ENCODE results near the gene FOSB. TPM values are rescaled to one million over a fixed set of nuclear protein-coding genes. Genes with fewer than 3 reads are reported as not detected.

The FOSB gene
- total and polyA plus RNA-seq, 9 of the 15 experiments (the other 6 are each of a cell fraction or from before 2014, with no cell fraction given) = 0.11 to 2.7 (median 0.73) TPM

DNA sequence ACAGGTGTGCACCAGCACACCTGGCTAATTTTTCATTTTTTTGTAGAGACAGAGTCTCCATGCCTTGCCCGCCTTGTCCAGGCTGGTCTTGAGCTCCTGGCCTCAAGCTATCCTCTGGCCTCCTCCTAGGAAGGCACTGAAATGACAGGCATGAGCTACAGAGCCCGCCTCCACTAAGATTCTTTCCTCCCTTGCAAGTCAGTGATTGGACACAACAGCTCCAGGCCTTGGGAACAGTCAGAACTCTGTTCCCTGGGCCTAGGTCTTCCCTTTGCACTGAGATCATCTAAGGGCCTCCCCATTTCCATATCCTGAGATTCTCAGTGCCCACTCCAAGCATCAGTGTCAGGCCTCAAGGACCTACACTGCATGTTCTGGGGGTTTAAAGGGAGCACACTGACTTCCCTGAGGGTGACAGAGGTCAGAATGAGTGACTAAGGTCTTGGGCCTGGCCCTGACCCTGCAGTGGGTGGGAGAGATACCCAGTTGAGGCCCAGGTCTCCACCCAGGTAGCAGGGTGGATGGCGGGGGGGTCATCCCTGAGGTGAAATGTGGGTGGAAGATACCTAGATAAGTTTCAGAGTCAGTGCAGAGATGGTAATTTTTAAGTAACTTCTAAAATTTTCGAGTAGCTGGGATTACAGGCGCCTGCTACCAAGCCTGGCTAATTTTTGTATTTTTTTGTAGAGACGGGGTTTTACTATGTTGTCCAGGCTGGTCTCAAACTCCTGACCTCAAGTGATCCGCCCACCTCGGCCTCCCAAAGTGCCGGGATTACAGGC is 26.7 kb upstream of the FOSB start:
- WGBS (ENCODE audit: insufficient coverage, low coverage, missing lambda C conversion rate) = 51% methylated on average over 8 of the region's 9 CpGs
- Histone ChIP-seq H3K9me1 (ENCODE audit: control insufficient read depth, insufficient read depth, low read length) (no peaks in the 10 kb centered on the region), H3K27ac (ENCODE audit: extremely low read depth, low read depth, low read length) (peak overlapping the region; percentile 93), H3K9me3 (replicated peaks; ENCODE audit: control insufficient read depth, insufficient read depth, low read depth, low read length) (no peaks in the 10 kb centered on the region), H3K4me3 (no peak overlapping the region), H3K36me3 (ENCODE audit: control insufficient read depth, insufficient read depth, low read length) (no peaks in the 10 kb centered on the region), H3K9ac (ENCODE audit: insufficient read depth in 1 of 2, low read depth in 2 of 2, low read length in 2 of 2) (peak overlapping the region; percentile 82 to 93; a peak in 3 of 4 replicates), H4K20me1 (replicated peaks; ENCODE audit: control insufficient read depth, insufficient read depth, low read length) (0 out of 2 replicates have a peak, but pooled peaks cover 4% of the 10 kb centered on the region), H3K4me2 (ENCODE audit: insufficient read depth, low read length) (peak overlapping the region; percentile 81), H2AFZ (ENCODE audit: low read depth, low read length) (peak overlapping the region; percentile 91), H3K79me2 (ENCODE audit: control insufficient read depth, insufficient read depth, low read length) (no peaks in the 10 kb centered on the region), H3K27me3 (ENCODE audit: control insufficient read depth in 2 of 2, insufficient read depth in 2 of 2, low read length in 2 of 2) (no peaks in the 10 kb centered on the region), H3K4me1 (replicated peaks in 1 of 2; ENCODE audit: control insufficient read depth in 2 of 2, insufficient read depth in 2 of 2, low read length in 2 of 2) (peaks cover 38 to 56% of the 10 kb centered on the region in 2 experiments)
- peak; percentile 45 to 79 (median 57) for DNase-seq (ENCODE audit: extremely low read depth in 1 of 4, low spot score in 3 of 4)
- POLR2A ChIA-PET = interaction anchor here (0.6 to 3.6 kb wide), 9 partner anchors 9 to 439 kb away, joined by 3 to 51 read pairs (median 3); partner anchors contain the start of genes FOSB and GIPR
- no TSS peak for BruUV-seq (replicated peaks)
- in situ Hi-C loops (cut with MboI) (loop anchor here (5.0 kb wide), 1 partner anchor 36 kb away; no protein-coding TSS in a partner anchor), intact Hi-C loops (cut with micrococcal nuclease) (loop anchor here (5.0 kb wide), 1 partner anchor 201 kb away; no protein-coding TSS in a partner anchor)
- ATAC-seq = peak; percentile 23
- CTCF ChIA-PET (ENCODE audit: low intra/inter-chr PET ratio) = interaction anchor here (0.6 to 6.4 kb wide), 3 partner anchors 38 to 202 kb away, joined by 6 to 179 read pairs (median 17); no protein-coding TSS in a partner anchor
- peak; percentile 91 for FAIRE-seq
- no peak for TF ChIP-seq ZNF133 (CRISPR knock-in tag; IDR thresholded peaks at IDR 0.05)
- no peak for TF ChIP-seq RFX7 (CRISPR knock-in tag; IDR thresholded peaks at IDR 0.05)
- TF ChIP-seq, protein P1, sequence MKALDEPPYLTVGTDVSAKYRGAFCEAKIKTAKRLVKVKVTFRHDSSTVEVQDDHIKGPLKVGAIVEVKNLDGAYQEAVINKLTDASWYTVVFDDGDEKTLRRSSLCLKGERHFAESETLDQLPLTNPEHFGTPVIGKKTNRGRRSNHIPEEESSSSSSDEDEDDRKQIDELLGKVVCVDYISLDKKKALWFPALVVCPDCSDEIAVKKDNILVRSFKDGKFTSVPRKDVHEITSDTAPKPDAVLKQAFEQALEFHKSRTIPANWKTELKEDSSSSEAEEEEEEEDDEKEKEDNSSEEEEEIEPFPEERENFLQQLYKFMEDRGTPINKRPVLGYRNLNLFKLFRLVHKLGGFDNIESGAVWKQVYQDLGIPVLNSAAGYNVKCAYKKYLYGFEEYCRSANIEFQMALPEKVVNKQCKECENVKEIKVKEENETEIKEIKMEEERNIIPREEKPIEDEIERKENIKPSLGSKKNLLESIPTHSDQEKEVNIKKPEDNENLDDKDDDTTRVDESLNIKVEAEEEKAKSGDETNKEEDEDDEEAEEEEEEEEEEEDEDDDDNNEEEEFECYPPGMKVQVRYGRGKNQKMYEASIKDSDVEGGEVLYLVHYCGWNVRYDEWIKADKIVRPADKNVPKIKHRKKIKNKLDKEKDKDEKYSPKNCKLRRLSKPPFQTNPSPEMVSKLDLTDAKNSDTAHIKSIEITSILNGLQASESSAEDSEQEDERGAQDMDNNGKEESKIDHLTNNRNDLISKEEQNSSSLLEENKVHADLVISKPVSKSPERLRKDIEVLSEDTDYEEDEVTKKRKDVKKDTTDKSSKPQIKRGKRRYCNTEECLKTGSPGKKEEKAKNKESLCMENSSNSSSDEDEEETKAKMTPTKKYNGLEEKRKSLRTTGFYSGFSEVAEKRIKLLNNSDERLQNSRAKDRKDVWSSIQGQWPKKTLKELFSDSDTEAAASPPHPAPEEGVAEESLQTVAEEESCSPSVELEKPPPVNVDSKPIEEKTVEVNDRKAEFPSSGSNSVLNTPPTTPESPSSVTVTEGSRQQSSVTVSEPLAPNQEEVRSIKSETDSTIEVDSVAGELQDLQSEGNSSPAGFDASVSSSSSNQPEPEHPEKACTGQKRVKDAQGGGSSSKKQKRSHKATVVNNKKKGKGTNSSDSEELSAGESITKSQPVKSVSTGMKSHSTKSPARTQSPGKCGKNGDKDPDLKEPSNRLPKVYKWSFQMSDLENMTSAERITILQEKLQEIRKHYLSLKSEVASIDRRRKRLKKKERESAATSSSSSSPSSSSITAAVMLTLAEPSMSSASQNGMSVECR (CRISPR knock-in tag; IDR thresholded peaks at IDR 0.05) = 0 out of 2 replicates have a peak, but pooled peaks have one; percentile 24
- TF ChIP-seq ARID1B (IDR thresholded peaks at IDR 0.05) = 0 out of 2 replicates have a peak, but pooled peaks have one; percentile 37
- TF ChIP-seq YY1 (IDR thresholded peaks at IDR 0.05; ENCODE audit: borderline replicate concordance in 1 of 3, control insufficient read depth in 1 of 3, extremely low read depth in 1 of 3, insufficient read depth in 3 of 3, insufficient read length in 1 of 3, insufficient replicate concordance in 2 of 3, low read depth in 1 of 3, low read length in 2 of 3) = peak in 1 of 3 experiments; percentile 16
- no peak for TF ChIP-seq DACH1 (IDR thresholded peaks at IDR 0.05; ENCODE audit: partially characterized antibody)
- TF ChIP-seq, protein P2, sequence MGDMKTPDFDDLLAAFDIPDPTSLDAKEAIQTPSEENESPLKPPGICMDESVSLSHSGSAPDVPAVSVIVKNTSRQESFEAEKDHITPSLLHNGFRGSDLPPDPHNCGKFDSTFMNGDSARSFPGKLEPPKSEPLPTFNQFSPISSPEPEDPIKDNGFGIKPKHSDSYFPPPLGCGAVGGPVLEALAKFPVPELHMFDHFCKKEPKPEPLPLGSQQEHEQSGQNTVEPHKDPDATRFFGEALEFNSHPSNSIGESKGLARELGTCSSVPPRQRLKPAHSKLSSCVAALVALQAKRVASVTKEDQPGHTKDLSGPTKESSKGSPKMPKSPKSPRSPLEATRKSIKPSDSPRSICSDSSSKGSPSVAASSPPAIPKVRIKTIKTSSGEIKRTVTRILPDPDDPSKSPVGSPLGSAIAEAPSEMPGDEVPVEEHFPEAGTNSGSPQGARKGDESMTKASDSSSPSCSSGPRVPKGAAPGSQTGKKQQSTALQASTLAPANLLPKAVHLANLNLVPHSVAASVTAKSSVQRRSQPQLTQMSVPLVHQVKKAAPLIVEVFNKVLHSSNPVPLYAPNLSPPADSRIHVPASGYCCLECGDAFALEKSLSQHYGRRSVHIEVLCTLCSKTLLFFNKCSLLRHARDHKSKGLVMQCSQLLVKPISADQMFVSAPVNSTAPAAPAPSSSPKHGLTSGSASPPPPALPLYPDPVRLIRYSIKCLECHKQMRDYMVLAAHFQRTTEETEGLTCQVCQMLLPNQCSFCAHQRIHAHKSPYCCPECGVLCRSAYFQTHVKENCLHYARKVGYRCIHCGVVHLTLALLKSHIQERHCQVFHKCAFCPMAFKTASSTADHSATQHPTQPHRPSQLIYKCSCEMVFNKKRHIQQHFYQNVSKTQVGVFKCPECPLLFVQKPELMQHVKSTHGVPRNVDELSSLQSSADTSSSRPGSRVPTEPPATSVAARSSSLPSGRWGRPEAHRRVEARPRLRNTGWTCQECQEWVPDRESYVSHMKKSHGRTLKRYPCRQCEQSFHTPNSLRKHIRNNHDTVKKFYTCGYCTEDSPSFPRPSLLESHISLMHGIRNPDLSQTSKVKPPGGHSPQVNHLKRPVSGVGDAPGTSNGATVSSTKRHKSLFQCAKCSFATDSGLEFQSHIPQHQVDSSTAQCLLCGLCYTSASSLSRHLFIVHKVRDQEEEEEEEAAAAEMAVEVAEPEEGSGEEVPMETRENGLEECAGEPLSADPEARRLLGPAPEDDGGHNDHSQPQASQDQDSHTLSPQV (IDR thresholded peaks at IDR 0.05) = peak; percentile 68; the same call in 1 of the 2 replicates
- TF ChIP-seq ZNF384 (IDR thresholded peaks at IDR 0.05; ENCODE audit: low read depth, low read length) = no peak
- TF ChIP-seq POLR2A (conservative IDR thresholded peaks at IDR 0.05) = peak; percentile 54
- TF ChIP-seq, protein P3, sequence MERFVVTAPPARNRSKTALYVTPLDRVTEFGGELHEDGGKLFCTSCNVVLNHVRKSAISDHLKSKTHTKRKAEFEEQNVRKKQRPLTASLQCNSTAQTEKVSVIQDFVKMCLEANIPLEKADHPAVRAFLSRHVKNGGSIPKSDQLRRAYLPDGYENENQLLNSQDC (CRISPR knock-in tag; IDR thresholded peaks at IDR 0.05) = no peak
- TF ChIP-seq NFRKB (IDR thresholded peaks at IDR 0.05; ENCODE audit: low read depth) = peak; percentile 26; the same call in 1 of the 2 replicates
